GM06990 (cell line): ENCODE data around the gene ARHGAP18.

Source experiments
- DNase-seq: peaks from one replicate; pipeline ENCODE4 v3.0.0-alpha.2; 2011; ENCODE audit not compliant: insufficient read length; ENCODE audit errors: extremely low read depth
- H3K27me3 ChIP-seq: replicated peaks from 2 replicates; pipeline ENCODE4 v1.6.0; 2011; ENCODE audit warnings: low read length; ENCODE audit not compliant: control insufficient read depth, insufficient read depth
- H3K36me3 ChIP-seq: 2 replicates; pipeline ENCODE4 v1.5.1; 2011; ENCODE audit warnings: low read length; ENCODE audit not compliant: control insufficient read depth, insufficient read depth
- H3K4me3 ChIP-seq: replicated peaks from 2 replicates; pipeline ENCODE4 v1.5.1; 2011; ENCODE audit warnings: low read depth, mild to moderate bottlenecking, control low read depth, low read length
- TF ChIP-seq, protein P1 (sequence below): IDR thresholded peaks from 2 replicates; pipeline ENCODE4 v1.5.1; 2011; ENCODE audit warnings: low read length, control low read depth, mild to moderate bottlenecking, inconsistent platforms; ENCODE audit not compliant: insufficient read depth, poor library complexity, severe bottlenecking

ARHGAP18 gene

DNA sequence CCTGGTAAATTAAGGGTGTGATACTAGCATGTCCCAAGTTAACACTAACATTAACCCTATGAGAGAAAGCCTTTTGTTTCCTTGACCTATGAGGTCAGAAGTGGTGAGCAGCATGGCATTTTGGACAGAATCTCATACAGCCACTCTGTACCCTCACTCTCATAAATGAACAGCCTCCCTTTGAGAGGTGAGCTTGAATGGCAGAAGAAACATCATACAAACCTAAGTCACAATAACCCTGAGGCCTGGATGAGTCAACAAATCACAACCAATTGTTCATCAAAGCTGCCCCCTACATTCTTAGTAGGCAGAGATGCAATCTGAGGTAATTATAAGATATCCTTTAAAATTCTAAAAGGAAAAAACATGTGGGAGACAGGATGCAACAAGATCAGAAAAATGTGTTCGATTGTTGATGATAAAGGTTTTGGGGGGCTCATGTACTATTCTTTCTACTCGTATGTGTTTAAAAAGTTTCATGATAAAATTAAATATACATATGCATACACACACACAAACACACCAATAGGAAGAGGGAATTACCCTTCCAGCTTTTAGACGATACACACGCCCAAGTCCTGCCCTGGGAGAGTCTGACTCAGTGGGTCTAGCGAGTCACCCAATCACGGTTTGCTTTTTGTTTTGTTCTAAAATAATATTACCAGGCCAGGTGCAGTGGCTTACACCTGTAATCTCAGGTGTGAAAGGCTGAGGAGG lies 117.3 kb downstream of the ARHGAP18 start:
- no peaks in the 10 kb centered on the region for H3K36me3 ChIP-seq
- TF ChIP-seq, protein P1, sequence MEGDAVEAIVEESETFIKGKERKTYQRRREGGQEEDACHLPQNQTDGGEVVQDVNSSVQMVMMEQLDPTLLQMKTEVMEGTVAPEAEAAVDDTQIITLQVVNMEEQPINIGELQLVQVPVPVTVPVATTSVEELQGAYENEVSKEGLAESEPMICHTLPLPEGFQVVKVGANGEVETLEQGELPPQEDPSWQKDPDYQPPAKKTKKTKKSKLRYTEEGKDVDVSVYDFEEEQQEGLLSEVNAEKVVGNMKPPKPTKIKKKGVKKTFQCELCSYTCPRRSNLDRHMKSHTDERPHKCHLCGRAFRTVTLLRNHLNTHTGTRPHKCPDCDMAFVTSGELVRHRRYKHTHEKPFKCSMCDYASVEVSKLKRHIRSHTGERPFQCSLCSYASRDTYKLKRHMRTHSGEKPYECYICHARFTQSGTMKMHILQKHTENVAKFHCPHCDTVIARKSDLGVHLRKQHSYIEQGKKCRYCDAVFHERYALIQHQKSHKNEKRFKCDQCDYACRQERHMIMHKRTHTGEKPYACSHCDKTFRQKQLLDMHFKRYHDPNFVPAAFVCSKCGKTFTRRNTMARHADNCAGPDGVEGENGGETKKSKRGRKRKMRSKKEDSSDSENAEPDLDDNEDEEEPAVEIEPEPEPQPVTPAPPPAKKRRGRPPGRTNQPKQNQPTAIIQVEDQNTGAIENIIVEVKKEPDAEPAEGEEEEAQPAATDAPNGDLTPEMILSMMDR = no peak
- H3K4me3 ChIP-seq = no peak overlapping the region
- no peak for DNase-seq
- no peaks in the 10 kb centered on the region for H3K27me3 ChIP-seq

DNA sequence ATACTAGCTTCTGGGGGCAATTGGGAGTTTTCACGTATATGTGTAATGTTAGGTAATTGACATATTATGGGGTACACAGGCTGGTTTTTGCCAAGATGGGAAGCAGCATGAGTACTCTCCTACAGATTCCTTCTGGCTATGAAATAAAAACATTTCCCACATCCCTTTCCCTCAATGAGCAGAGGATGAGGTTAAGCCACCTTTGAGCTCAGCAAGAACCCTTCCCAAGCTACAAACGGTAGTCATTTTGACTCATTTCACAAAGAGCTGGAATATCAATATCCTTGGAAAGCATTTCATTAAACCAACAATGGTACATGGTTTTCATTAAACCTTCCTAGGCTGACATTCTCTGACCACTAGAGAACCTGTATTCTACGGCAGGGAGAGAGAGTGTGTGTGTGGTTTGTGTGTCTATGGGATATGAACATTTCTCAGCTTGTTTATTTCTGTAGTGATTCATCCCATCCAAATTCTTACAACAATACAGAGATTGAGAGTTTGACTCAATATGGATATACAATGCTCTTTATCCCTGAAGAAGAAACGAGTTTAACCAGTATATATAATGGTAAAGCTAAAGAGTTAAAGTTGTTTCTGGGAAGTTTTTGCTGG lies 119.5 kb downstream of the ARHGAP18 start:
- TF ChIP-seq, protein P1 = no peak
- no peak for DNase-seq
- H3K27me3 ChIP-seq = no peaks in the 10 kb centered on the region
- no peaks in the 10 kb centered on the region for H3K36me3 ChIP-seq
- no peak overlapping the region for H3K4me3 ChIP-seq

DNA sequence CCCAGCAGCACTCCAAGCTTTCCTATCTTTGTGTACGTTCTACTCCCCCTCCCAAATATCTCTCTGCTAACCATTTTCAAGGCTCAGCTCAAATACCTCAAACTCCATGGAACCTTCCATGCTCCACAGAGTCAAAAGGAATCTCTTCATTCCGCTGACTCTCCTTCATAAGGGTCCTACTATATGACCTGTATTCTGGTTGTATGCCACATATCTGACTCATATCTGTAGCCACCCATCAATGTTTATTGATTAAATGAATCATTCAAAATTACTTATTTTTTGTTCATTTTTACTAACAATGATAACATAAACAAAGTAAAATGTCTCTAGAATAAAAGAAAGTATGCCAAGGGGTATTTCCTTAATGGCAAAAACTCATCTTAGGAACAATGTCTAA lies 123.2 kb downstream of the ARHGAP18 start:
- TF ChIP-seq, protein P1 = no peak
- no peak for DNase-seq
- H3K4me3 ChIP-seq = no peak overlapping the region
- H3K27me3 ChIP-seq = no peaks in the 10 kb centered on the region
- no peaks in the 10 kb centered on the region for H3K36me3 ChIP-seq

DNA sequence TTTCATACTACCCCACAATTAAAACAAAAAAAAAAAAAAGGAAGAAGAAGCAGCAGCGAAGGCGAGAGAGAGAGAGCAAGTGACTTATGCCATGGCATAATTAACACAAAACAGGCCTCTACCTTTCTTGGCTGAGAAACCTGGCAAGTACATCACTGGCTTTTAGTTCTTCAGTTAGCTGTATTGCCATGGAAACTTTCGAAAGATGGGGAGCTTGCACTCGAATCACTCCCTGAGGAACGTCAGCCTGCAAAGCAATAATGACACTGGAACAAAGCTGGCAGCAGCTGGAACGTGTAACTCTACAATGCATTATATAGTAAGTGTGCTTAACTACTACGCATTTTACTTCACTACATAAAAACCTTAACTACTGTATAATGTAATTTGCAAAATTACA lies 126.1 kb downstream of the ARHGAP18 start:
- H3K4me3 ChIP-seq = no peak overlapping the region
- no peak for DNase-seq
- no peaks in the 10 kb centered on the region for H3K36me3 ChIP-seq
- TF ChIP-seq, protein P1 = no peak
- H3K27me3 ChIP-seq = no peaks in the 10 kb centered on the region

DNA sequence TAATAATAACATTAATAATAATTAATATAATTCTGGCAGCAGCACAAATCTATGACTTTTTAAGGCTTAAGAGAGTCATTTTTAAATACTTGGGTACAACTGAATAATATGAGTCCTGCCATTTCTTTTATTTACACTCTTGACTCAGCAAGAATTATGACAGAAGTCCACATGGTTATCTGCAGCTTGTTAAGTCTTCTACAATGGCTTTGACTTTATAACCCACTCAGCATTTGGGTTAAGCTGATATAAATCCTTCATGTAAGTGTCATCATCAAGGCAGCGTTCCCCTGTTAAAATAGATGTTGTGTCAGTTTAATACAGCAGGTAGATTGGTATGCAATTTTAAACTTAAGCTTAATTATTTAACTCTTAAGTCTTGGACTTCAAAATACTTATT lies 131.7 kb downstream of the ARHGAP18 start:
- no peak for DNase-seq
- TF ChIP-seq, protein P1 = no peak
- Histone ChIP-seq H3K4me3 (no peak overlapping the region), H3K27me3 (no peaks in the 10 kb centered on the region), H3K36me3 (no peaks in the 10 kb centered on the region)
